VCaP (cell line): ENCODE measurements around the gene TMEM97.
A peak's percentile ranks its signal among the peaks of the same experiment; 100 is the strongest.
"Not testable (repeated sequence)": the region's sequence is repeated elsewhere in the genome, so short reads cannot be mapped to it uniquely, and the experiment has no call there.

ENCODE experiments used
- H3K27ac ChIP-seq: fragments of 450-650 bp; 2 replicates; pipeline ENCODE4 v1.5.1; 2017
- CTCF ChIP-seq: fragments of 450-650 bp; conservative IDR thresholded peaks from 2 replicates; pipeline ENCODE4 v1.5.1; 2017; ENCODE audit warnings: mild to moderate bottlenecking, moderate library complexity

The TMEM97 gene

GRCh38 chr17:28318759-28319597 lies at the start of gene TMEM97:
Gene TMEM97, plus strand, starts transcription at chr17:28319200. Its CDS starts 40 bp downstream, at chr17:28319240.
- H3K27ac ChIP-seq: peak within 1 kb of the TSS; percentile 88
- peak; percentile 14 for TF ChIP-seq CTCF

GRCh38 chr17:28270055-28270454 lies 48.9 kb upstream of the TMEM97 start:
- TF ChIP-seq CTCF: no peak

GRCh38 chr17:28270926-28271325 lies 48.1 kb upstream of the TMEM97 start:
- no peak overlapping the region for H3K27ac ChIP-seq
- TF ChIP-seq CTCF: no peak

More at GRCh38 chr17:28270055-28270454, 48.9 kb upstream of the TMEM97 start:
- H3K27ac ChIP-seq: no peak overlapping the region

- TF ChIP-seq CTCF: no peak
- H3K27ac ChIP-seq: no peak overlapping the region
Observed at GRCh38 chr17:28271431-28271830, 47.6 kb upstream of the TMEM97 start.

- TF ChIP-seq CTCF: no peak
- H3K27ac ChIP-seq: no peak overlapping the region
Observed at GRCh38 chr17:28272166-28272565, 46.8 kb upstream of the TMEM97 start.

- H3K27ac ChIP-seq: not testable (repeated sequence)
Observed at GRCh38 chr17:28273341-28273740, 45.7 kb upstream of the TMEM97 start.

GRCh38 chr17:28274591-28275265 lies 44.3 kb upstream of the TMEM97 start:
- H3K27ac ChIP-seq: no peak overlapping the region
- TF ChIP-seq CTCF: no peak

- H3K27ac ChIP-seq: no peak overlapping the region
- TF ChIP-seq CTCF: no peak
Observed at GRCh38 chr17:28276011-28276410, 43.0 kb upstream of the TMEM97 start.
